ENCODE measurements around the gene PRRT3.

Gene PRRT3

DNA sequence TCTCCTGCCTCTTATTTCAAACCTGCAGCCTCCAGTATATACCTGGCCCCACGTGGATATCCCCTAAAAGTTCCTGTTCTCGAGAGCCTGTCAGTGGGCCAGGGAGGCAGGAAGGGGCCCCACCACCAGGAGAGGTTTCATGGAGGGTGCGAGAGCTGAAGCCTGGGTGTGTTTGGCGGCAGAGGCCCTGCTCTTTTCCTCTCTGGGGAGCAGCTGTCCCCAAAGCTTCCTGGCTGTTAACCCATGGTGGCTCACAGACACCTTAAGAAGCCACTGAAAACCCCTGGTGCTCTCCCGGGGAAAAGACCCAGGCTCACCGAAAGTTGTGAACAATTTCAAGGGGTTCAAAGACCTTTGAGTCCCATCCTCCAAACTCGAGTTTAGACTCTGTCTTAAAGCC, 1.1 kb downstream of the PRRT3 start:
- no peak overlapping the region for H2BK5ac ChIP-seq (ENCODE audit: low read length)
- no peak overlapping the region for H3K9ac ChIP-seq (ENCODE audit: low read length)
- no peak overlapping the region for H3K27ac ChIP-seq (ENCODE audit: low read depth, low read length)
- no peak overlapping the region for H3K56ac ChIP-seq (ENCODE audit: low read length)
- no peaks in the 10 kb centered on the region for H3K79me2 ChIP-seq (ENCODE audit: control insufficient read depth, insufficient read depth, low read length)
- H2AK5ac ChIP-seq (ENCODE audit: low read length): no peak overlapping the region
- H3K23ac ChIP-seq (ENCODE audit: low read length): no peak overlapping the region
- no peak overlapping the region for H3K4ac ChIP-seq (ENCODE audit: low read depth, low read length)
- H4K8ac ChIP-seq (ENCODE audit: low read depth, low read length): no peak overlapping the region
- no peak overlapping the region for H2BK120ac ChIP-seq (ENCODE audit: low read depth, low read length)
- H3K4me1 ChIP-seq (ENCODE audit: control insufficient read depth, low read depth, low read length): no peaks in the 10 kb centered on the region
- no peak overlapping the region for H3K4me3 ChIP-seq (ENCODE audit: low read length)
- WGBS (ENCODE audit: extremely low coverage, insufficient coverage, low lambda C conversion rate): no CpG with 5 or more reads among the region's 7 CpGs
- no peaks in the 10 kb centered on the region for H3K27me3 ChIP-seq (ENCODE audit: insufficient read depth, low read length, poor library complexity)
- no peaks in the 10 kb centered on the region for H3K79me1 ChIP-seq (ENCODE audit: low read length)
- DNase-seq: no peak
- H4K5ac ChIP-seq (ENCODE audit: low read length): no peak overlapping the region
- H3K4me2 ChIP-seq (ENCODE audit: low read length): no peak overlapping the region
- no peak overlapping the region for H3K18ac ChIP-seq (ENCODE audit: low read length)
- no peaks in the 10 kb centered on the region for H3K36me3 ChIP-seq (ENCODE audit: control insufficient read depth, insufficient read depth, low read length)
- no peak overlapping the region for H2BK15ac ChIP-seq (replicated peaks; ENCODE audit: low read depth)

DNA sequence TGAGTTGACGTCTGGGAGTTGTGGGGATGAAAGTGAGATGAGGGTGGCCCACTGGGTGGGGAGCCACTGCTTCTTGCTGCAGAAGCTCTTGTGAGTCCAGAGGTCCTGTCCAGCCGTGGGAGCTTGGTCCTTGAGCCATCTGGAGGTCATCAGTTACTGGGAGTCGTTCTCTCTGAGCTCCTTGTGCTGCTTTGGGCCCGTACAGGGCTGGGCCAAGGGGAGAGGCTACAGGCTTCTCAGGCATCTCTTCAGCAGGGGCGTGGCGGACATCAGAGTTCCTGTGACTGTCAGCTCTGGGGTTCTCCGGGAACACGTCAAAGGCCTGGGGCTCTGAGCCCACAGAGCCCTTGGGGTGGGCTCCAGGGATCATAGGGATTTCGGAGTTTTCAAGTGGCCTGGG, 2.6 kb downstream of the PRRT3 start:
- no peak overlapping the region for H3K4me3 ChIP-seq (ENCODE audit: low read length)
- H2BK5ac ChIP-seq (ENCODE audit: low read length): no peak overlapping the region
- H2BK120ac ChIP-seq (ENCODE audit: low read depth, low read length): no peak overlapping the region
- no peak overlapping the region for H3K27ac ChIP-seq (ENCODE audit: low read depth, low read length)
- no peak overlapping the region for H3K4me2 ChIP-seq (ENCODE audit: low read length)
- no peaks in the 10 kb centered on the region for H3K4me1 ChIP-seq (ENCODE audit: control insufficient read depth, low read depth, low read length)
- H3K27me3 ChIP-seq (ENCODE audit: insufficient read depth, low read length, poor library complexity): no peaks in the 10 kb centered on the region
- no peak overlapping the region for H3K23ac ChIP-seq (ENCODE audit: low read length)
- H3K36me3 ChIP-seq (ENCODE audit: control insufficient read depth, insufficient read depth, low read length): no peaks in the 10 kb centered on the region
- H2AK5ac ChIP-seq (ENCODE audit: low read length): no peak overlapping the region
- H4K8ac ChIP-seq (ENCODE audit: low read depth, low read length): no peak overlapping the region
- H3K9ac ChIP-seq (ENCODE audit: low read length): no peak overlapping the region
- no peak overlapping the region for H3K18ac ChIP-seq (ENCODE audit: low read length)
- H2BK15ac ChIP-seq (replicated peaks; ENCODE audit: low read depth): no peak overlapping the region
- WGBS (ENCODE audit: extremely low coverage, insufficient coverage, low lambda C conversion rate): no CpG with 5 or more reads among the region's 9 CpGs
- H3K56ac ChIP-seq (ENCODE audit: low read length): no peak overlapping the region
- DNase-seq: no peak
- H3K4ac ChIP-seq (ENCODE audit: low read depth, low read length): no peak overlapping the region
- no peak overlapping the region for H4K5ac ChIP-seq (ENCODE audit: low read length)
- H3K79me2 ChIP-seq (ENCODE audit: control insufficient read depth, insufficient read depth, low read length): no peaks in the 10 kb centered on the region
- H3K79me1 ChIP-seq (ENCODE audit: low read length): no peaks in the 10 kb centered on the region

DNA sequence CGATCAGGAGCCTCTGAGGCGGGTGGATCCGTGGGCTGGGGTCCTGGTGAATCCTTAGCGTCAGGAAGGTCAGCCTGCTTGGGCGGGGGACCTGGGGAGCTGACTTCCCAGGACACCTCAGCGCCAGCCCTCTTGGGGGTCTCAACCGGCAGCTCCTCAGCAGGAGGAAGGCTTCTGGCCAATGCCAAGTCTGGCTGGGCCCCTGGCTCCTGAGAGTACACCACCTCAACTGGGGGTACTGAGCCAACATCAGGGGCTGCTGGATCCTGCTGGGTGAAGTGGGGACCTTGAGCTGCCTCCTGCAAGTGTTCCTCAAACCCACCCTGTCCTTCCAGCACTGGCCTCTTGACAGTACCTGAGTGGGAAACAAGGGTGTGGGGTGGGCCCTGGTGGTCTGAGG, 3.1 kb downstream of the PRRT3 start:
- Histone ChIP-seq H3K79me1 (ENCODE audit: low read length) (no peaks in the 10 kb centered on the region), H2BK15ac (replicated peaks; ENCODE audit: low read depth) (no peak overlapping the region), H3K18ac (ENCODE audit: low read length) (no peak overlapping the region), H3K4me2 (ENCODE audit: low read length) (no peak overlapping the region), H4K5ac (ENCODE audit: low read length) (no peak overlapping the region), H3K4me3 (ENCODE audit: low read length) (no peak overlapping the region), H3K79me2 (ENCODE audit: control insufficient read depth, insufficient read depth, low read length) (no peaks in the 10 kb centered on the region), H2BK5ac (ENCODE audit: low read length) (no peak overlapping the region), H3K56ac (ENCODE audit: low read length) (no peak overlapping the region), H3K4me1 (ENCODE audit: control insufficient read depth, low read depth, low read length) (no peaks in the 10 kb centered on the region), H3K9ac (ENCODE audit: low read length) (no peak overlapping the region), H4K8ac (ENCODE audit: low read depth, low read length) (no peak overlapping the region), H3K23ac (ENCODE audit: low read length) (no peak overlapping the region), H3K27me3 (ENCODE audit: insufficient read depth, low read length, poor library complexity) (no peaks in the 10 kb centered on the region), H3K27ac (ENCODE audit: low read depth, low read length) (no peak overlapping the region), H2AK5ac (ENCODE audit: low read length) (no peak overlapping the region), H3K36me3 (ENCODE audit: control insufficient read depth, insufficient read depth, low read length) (no peaks in the 10 kb centered on the region), H2BK120ac (ENCODE audit: low read depth, low read length) (no peak overlapping the region), H3K4ac (ENCODE audit: low read depth, low read length) (no peak overlapping the region)
- no peak for DNase-seq
- WGBS (ENCODE audit: extremely low coverage, insufficient coverage, low lambda C conversion rate): no CpG with 5 or more reads among the region's 7 CpGs

DNA sequence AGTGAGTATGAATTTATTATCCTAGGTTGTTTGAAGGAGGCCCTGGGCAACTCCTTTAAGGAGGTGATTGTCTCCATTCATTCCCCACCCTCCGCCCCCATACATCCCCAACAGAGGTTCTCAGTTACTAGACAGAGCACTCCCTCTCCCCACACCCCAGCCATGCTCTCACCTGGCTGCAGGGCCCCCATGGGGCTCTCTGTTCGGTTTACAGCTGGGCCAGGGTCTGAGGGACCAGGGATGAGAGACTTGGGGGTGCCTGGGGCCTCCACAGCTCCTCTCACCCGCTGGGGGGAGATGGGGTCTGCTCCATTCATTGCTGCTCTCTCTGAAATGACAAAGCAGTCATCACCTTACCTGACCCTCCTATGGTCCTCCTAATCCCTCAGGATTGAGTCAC, 3.6 kb downstream of the PRRT3 start:
- no peak overlapping the region for H3K18ac ChIP-seq (ENCODE audit: low read length)

DNA sequence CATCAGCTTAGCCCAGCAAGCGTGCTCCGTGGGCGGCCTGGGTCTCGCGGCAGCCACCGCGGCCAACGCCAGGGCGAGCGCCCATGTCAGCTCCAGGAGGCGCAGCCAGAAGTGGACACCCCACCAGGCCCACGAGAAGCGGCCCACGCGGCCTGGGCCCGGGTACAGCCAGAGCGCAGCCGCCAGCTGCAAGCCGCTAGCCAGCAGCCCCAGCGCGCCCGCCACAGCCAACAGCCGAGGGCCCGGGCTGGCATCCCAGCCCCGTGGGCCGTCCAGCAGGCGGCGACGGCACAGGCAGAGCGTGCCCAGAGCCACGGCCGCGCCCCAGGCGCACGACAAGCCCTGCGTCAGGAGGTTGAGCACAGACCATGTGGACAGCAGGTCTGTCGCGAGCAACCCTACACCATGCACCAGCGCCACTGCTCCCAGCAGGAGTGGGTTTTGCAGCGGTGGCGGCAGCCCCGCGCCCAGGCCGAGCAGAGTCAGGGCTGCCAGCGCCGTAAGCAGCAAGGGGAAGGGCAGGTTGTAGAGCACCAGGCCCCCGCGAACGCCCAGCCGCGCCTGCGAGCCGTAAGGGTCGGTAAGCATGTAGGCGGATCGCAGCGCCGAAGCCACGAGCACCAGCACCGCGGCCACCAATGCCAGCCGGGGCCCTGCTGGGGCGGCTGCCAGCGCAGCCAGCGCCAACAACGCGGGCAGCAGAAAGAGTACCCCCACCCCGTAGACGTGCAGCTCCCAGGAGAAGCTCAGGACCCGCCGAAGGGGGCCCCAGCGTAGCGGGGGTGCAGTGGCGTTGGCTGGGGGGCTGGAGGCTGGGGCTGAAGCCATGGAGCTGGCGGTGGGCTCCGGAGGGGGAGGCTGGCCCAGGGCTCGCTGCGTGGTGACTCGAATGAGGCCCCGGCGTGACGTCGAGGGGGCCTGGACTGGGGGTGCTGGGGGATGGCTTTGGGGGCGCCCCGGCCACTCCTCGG, 4.9 kb downstream of the PRRT3 start:
- peak overlapping the region; percentile 47 for H3K4me2 ChIP-seq (ENCODE audit: low read length)
- H3K4ac ChIP-seq (ENCODE audit: low read depth, low read length): no peak overlapping the region
- H4K5ac ChIP-seq (ENCODE audit: low read length): no peak overlapping the region
- H4K8ac ChIP-seq (ENCODE audit: low read depth, low read length): no peak overlapping the region
- peak overlapping the region; percentile 52 for H3K9ac ChIP-seq (ENCODE audit: low read length)
- peak overlapping the region; percentile 83 for H3K56ac ChIP-seq (ENCODE audit: low read length)
- no peak overlapping the region for H3K18ac ChIP-seq (ENCODE audit: low read length)
- no peak overlapping the region for H2AK5ac ChIP-seq (ENCODE audit: low read length)
- H3K4me3 ChIP-seq (ENCODE audit: low read length): peak overlapping the region; percentile 1
- no peak overlapping the region for H2BK15ac ChIP-seq (replicated peaks; ENCODE audit: low read depth)
- no peaks in the 10 kb centered on the region for H3K79me1 ChIP-seq (ENCODE audit: low read length)
- DNase-seq: peak; percentile 88
- no peaks in the 10 kb centered on the region for H3K27me3 ChIP-seq (ENCODE audit: insufficient read depth, low read length, poor library complexity)
- H3K23ac ChIP-seq (ENCODE audit: low read length): peak overlapping the region; percentile 1
- H3K27ac ChIP-seq (ENCODE audit: low read depth, low read length): no peak overlapping the region
- H3K79me2 ChIP-seq (ENCODE audit: control insufficient read depth, insufficient read depth, low read length): no peaks in the 10 kb centered on the region
- no CpG with 5 or more reads among the region's 86 CpGs for WGBS (ENCODE audit: extremely low coverage, insufficient coverage, low lambda C conversion rate)
- no peaks in the 10 kb centered on the region for H3K36me3 ChIP-seq (ENCODE audit: control insufficient read depth, insufficient read depth, low read length)
- H2BK5ac ChIP-seq (ENCODE audit: low read length): no peak overlapping the region
- no peak overlapping the region for H2BK120ac ChIP-seq (ENCODE audit: low read depth, low read length)
- no peaks in the 10 kb centered on the region for H3K4me1 ChIP-seq (ENCODE audit: control insufficient read depth, low read depth, low read length)

More for the DNA sequence above, 3.6 kb downstream of the PRRT3 start:
- H4K5ac ChIP-seq (ENCODE audit: low read length): no peak overlapping the region
- H3K27ac ChIP-seq (ENCODE audit: low read depth, low read length): no peak overlapping the region
- H3K36me3 ChIP-seq (ENCODE audit: control insufficient read depth, insufficient read depth, low read length): no peaks in the 10 kb centered on the region
- no peak overlapping the region for H2AK5ac ChIP-seq (ENCODE audit: low read length)
- no peak overlapping the region for H3K4ac ChIP-seq (ENCODE audit: low read depth, low read length)
- H2BK15ac ChIP-seq (replicated peaks; ENCODE audit: low read depth): no peak overlapping the region
- no peak overlapping the region for H3K9ac ChIP-seq (ENCODE audit: low read length)
- DNase-seq: no peak
- no peak overlapping the region for H3K23ac ChIP-seq (ENCODE audit: low read length)
- no peaks in the 10 kb centered on the region for H3K79me2 ChIP-seq (ENCODE audit: control insufficient read depth, insufficient read depth, low read length)
- no peaks in the 10 kb centered on the region for H3K27me3 ChIP-seq (ENCODE audit: insufficient read depth, low read length, poor library complexity)
- H3K4me2 ChIP-seq (ENCODE audit: low read length): no peak overlapping the region
- H4K8ac ChIP-seq (ENCODE audit: low read depth, low read length): no peak overlapping the region
- H3K79me1 ChIP-seq (ENCODE audit: low read length): no peaks in the 10 kb centered on the region
- H3K56ac ChIP-seq (ENCODE audit: low read length): no peak overlapping the region
- H3K4me1 ChIP-seq (ENCODE audit: control insufficient read depth, low read depth, low read length): no peaks in the 10 kb centered on the region
- no peak overlapping the region for H3K4me3 ChIP-seq (ENCODE audit: low read length)
- H2BK120ac ChIP-seq (ENCODE audit: low read depth, low read length): no peak overlapping the region
- H2BK5ac ChIP-seq (ENCODE audit: low read length): no peak overlapping the region
- no CpG with 5 or more reads among the region's 3 CpGs for WGBS (ENCODE audit: extremely low coverage, insufficient coverage, low lambda C conversion rate)
